Fibroblast of skin of right quadriceps (primary cell): ENCODE measurements around the gene ZMAT3.
"Not testable (repeated sequence)": the region's sequence is repeated elsewhere in the genome, so short reads cannot be mapped to it uniquely, and the experiment has no call there.

ENCODE experiments used
- DNase-seq: peaks from one replicate; pipeline ENCODE4 v3.0.0-alpha.2; 2013

The ZMAT3 gene

DNA sequence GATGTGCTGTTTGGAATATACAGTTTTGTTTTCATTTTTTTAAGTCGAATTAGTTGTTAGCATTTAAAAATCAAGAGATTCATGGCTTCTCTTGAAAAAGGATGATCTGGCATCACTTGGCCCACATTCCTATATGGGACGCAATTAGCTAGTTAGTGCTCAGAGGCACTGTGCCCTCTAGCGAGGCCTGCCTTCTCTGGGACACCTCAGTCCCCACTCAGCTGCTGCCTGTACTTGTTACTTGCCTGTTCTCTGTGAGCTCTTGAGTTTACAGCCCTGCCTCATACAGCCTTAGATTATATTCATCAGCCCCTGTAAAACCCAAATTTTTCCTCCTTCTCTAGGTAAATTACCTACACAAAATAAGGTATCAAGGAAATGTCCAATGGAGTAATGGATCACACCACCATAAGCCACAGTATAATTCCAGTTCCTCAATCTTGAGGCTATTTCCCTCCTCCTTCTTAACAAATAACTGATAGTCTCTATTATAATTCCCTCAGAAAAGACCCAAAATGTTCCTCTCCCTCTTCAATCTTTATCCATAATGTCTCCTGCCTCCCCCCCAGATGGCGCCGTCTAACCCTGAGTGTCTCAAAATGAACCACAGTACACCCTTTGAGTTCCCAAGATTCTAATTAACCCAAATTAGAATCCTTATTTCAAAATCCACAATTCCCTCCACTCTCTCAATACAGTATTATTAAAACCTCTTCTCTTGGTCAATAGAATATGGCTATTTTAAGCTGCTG lies 2.7 kb downstream of the ZMAT3 start:
- peak; percentile 37 for DNase-seq

DNA sequence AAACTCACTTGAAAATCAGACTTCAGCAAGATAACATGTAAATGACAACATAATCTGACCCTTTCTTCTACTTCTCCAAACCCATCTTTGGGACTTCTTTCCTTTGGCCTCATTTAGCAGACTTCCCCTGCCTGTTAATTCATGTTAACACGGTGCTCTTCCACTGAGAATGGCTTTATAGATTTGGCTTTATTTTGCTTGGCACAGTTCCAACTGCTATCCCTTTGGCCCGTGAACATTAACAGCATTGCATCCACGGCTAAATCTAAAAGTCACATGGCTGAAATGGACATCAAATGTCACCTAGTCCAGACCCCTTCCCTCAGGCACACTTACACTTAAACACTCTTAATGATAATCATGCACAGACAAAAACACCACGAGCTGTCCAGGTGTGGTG lies 3.8 kb downstream of the ZMAT3 start:
- no peak for DNase-seq

DNA sequence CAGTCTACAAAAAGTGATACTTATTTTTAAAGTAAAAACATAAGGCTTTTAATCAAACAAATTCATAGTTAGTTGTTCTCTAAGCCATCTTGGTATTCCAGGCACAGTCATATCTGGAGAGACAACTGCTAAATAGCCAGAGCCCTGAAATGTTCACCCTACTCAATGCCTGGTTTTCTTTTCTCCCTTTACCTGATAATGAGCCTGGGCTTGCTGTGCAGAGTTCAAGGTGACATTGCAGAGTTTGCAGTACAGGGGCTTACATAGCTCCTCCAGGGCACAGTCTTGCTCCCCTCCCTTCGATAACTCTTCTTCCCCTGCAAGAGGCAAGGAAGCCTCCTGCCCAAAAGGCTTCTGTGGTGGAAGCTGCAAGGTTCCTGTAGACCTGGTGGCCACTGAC lies 4.3 kb downstream of the ZMAT3 start:
- no peak for DNase-seq

DNA sequence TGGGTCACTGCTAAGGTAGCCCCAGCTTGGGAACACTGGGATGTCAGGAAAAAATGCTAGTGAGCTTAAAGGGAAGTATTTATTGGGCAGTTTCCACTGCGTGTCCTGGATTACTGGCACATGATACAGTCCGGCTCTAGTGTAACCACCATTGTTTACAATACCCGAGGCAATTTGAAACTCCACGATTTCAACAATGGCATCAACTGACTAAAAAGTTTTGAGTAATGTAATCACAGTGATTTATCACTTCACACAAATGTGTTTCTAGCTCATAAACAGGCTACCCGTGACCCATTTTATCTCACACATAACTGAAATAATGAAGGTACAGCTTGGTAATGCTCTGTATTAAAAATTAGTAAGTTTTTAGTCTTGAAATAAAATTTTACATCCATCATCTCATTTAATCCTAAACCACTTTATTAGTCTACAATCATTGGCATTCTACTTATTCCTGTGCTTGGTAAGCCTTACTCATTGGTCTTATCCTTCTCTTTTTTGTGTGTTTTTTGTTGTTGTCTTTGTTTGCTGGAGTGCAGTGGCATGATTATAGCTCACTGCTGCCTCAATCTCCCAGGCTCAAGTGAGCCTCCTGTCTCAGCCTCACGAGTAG lies 7.6 kb downstream of the ZMAT3 start:
- no peak for DNase-seq

DNA sequence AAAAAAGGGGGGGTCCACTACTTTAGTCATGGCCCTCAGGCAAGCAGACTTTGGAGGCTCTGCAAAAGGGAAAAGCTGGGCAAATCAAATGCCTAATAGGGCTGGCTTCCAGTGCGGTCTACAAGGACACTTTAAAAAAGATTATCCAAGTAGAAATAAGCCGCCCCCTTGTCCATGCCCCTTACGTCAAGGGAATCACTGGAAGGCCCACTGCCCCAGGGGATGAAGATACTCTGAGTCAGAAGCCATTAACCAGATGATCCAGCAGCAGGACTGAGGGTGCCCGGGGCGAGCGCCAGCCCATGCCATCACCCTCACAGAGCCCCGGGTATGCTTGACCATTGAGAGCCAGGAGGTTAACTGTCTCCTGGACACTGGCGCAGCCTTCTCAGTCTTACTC lies 15.3 kb downstream of the ZMAT3 start:
- DNase-seq: no peak

DNA sequence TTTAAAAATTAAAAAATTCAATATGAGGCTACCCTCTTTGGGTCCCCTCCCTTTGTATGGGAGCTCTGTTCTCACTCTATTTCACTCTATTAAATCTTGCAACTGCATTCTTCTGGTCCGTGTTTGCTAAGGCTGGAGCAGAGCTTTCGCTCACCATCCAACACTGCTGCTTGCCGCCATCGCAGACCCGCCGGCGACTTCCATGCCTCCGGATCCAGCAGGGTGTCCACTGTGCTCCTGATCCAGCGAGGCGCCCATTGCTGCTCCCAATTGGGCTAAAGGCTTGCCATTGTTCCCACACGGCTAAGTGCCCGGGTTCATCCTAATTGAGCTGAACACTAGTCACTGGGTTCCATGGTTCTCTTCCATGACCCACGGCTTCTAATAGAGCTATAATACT lies 17.0 kb downstream of the ZMAT3 start:
- not testable (repeated sequence) for DNase-seq

DNA sequence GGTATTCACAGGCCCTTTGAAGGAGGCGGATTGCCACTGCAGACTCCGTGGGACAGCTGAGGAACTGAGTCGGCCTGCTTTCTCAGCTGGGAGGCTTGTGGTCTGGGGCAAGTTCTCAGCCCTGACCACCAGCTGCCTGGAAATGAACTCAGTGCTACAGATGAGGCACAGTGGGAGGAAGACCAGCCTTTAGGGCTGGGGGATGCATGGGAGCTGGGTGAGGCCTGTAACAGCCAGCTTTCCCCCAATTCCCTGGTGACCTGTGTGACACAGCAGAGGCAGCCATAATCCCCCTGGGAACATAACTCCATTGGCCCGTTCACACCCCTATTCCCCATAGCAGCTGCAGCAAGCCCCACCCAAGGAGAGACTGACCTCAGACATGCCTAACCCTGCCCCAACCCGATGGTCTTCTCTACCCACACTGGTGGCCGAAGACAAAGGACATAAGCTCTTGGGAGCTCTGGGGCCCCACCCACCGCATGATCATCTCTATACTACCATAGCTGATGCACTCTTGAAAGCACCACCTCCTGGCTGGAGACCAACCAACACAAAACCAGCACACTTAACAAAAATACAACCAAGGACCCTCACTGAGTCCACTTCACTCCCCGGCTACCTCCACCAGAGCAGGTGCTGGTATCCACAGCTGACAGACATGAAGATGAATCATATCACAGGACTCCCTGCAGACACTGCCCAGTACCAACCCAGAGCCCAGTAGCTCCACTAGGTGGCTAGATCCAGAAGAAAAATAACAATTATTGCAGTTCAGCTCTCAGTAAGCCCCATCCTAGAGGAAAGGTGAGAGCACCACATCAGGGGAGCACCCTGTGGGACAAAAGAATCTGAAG lies 24.9 kb downstream of the ZMAT3 start:
- DNase-seq: no peak

DNA sequence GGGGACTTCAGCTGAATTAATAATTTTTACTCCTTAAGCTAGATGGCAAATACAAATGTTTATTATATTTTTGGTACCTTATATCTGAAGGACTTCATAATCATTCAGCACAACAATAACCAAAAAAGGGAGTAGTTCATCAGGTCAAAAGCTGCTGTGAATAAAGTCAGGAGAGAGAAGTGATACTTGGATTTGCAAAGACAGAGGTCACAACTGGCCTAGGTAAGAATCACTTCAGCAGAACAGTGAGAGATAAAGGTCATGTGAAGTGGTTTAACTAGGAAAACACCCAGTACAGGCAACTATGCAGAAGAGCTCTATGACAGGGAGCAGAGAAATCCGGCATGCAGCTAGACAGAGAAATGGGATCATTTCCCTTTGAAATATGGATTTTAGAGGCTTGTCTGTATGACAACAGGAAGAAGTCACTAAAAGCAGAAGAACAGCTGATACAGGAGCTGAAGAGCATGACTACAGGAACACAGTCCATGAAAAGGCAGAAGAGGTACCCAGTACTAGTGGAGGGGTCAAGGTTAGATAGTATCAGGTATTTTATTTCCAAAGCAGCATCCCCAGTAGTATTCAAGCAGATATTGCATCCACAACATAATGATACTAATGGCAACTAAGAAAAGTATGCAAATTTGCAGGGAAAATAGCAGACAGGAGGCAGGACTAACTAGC lies 25.7 kb downstream of the ZMAT3 start:
- no peak for DNase-seq

DNA sequence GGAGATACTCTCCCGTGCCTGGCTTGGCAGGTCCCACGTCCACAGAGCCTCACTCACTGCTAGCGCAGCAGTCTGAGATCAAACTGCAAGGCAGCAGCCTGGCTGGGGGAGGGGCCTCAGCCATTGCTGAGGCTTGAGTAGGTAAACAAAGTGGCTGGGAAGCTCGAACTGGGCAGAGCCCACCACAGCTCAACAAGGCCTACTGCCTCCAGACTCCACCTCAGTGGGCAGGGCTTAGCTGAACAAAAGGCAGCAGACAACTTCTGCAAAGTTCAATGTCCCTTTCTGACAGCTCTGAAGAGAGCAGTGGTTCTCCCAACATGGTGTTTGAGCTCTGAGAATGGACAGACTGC lies 32.7 kb downstream of the ZMAT3 start:
- not testable (repeated sequence) for DNase-seq

DNA sequence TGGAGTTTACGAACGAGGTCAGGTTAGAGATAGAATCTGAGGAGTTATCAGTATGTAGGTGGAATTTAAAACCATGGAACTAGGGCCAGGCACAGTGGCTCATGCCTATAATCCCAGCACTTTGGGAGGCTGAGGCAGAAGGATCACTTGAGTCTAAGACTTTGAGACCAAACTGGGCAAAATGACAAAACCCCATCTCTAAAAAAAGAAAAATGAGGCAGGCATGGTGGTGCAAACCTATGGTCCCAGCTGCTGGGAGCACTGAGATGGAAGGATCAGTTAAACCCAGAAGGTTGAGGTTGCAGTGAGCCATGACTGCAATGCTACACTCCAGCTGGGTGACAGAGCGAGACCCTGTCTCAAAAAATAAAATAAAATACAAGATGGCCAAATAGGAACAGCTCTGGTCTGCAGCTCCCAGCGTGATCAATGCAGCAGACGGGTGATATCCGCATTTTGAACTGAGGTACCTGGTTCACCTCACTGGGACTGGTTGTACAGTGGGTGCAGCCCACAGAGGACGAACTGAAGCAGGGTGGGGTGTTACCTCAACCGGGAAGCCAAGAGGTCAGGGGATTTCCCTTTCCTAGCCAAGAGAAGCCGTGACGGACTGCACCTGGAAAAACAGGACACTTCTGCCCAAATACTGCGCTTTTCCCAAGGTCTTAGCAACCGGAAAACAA lies 33.3 kb downstream of the ZMAT3 start:
- DNase-seq: no peak

DNA sequence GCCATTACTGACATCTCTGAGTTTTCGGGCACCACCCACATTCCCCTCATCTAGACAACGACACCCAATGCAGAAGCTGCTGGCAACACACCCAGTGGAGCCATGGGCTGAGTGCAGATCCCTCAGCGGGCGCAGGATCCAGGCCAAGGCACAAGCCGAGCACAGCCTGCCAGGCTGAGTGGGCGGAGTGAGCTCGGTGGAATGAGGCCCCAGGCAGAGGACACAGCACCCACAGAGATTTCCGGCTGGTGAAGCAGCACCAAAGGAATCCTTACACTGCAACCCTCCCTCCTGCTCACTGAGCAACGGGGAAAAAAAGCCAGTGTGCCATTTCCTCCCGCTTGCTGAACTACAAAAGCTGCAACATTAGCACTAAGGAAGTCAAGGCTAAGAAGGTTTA lies 34.3 kb downstream of the ZMAT3 start:
- peak; percentile 57 for DNase-seq

DNA sequence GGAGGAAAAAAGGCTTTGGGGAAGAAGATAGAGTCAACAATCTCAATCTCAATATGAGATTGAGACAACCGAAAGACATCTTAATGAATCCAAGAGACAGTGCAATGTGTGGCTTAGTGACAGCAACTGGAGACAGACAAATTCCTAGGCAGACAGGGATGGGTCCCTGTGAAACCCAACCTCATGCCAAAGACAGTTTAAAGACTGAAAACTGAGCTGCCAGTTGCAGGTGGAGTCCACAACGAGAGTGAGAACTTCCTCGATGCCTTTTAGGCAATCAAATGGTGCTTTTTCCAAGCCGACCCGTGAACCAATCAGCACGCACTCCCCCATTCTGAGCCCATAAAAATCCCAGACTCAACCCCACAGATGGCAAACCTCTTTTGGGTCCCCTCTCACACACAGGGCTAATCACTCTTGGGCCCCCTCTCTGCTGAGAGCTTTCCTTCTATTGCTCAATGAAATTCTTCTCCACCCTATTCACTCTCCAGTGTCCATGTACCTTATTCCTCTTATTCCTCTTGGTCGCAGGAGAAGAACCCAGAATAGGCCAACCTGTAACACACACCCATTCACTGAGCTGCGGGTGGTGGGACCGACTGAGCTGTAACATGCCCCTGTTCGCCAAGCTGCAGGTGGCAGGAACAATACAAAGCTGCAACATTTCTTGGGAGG lies 34.8 kb downstream of the ZMAT3 start:
- no peak for DNase-seq

DNA sequence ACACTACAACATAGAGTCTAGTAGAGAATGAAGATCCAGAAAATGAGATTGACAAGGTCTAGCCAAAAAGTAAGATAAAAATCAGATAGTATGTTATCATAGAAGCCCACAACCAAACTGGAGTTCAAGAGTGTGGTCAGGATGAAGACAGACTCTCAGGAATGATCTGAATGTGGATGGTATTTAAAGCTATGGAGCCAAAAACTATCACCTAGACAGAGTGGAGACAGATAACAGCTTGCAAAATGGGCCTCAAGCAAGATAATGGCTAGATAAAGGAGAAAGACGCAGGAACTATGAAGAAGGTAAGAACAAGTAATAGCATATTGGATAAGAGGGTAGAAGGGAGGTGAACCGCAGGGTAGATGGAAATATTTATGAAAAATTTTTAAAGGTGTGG lies 35.4 kb downstream of the ZMAT3 start:
- peak; percentile 27 for DNase-seq

DNA sequence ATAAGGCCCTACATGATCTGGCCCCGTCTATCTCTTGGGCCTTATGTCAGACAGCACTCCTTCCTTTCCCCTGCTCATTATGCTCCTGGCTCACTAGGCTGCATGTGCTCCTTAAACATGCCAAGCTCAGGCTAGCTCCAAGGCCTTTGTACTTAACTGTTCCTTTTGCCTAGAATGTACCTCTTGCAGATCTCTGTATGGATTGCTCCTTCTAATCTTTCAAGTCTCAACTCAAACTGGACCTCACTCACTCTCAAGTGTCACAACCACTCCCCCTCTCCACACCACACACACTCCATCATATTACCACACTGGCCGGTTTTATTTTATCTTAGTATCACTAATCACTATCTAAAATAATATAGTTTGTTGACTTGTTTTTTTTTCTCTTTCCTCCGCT lies 36.4 kb downstream of the ZMAT3 start:
- DNase-seq: no peak

DNA sequence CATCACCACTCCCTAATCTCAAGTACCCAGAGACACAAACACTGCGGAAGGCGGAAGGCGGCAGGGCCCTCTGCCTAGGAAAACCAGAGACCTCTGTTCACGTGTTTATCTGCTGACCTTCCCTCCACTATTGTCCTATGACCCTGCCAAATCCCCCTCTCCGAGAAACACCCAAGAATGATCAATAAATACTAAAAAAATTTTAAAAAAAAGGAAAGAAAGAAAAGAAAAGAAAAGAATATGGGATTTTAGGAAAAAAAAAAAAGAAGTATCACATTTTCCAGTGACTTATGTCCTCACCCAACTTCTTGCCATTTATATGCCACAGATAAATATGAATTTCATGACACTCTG lies 38.3 kb downstream of the ZMAT3 start:
- DNase-seq: not testable (repeated sequence)

DNA sequence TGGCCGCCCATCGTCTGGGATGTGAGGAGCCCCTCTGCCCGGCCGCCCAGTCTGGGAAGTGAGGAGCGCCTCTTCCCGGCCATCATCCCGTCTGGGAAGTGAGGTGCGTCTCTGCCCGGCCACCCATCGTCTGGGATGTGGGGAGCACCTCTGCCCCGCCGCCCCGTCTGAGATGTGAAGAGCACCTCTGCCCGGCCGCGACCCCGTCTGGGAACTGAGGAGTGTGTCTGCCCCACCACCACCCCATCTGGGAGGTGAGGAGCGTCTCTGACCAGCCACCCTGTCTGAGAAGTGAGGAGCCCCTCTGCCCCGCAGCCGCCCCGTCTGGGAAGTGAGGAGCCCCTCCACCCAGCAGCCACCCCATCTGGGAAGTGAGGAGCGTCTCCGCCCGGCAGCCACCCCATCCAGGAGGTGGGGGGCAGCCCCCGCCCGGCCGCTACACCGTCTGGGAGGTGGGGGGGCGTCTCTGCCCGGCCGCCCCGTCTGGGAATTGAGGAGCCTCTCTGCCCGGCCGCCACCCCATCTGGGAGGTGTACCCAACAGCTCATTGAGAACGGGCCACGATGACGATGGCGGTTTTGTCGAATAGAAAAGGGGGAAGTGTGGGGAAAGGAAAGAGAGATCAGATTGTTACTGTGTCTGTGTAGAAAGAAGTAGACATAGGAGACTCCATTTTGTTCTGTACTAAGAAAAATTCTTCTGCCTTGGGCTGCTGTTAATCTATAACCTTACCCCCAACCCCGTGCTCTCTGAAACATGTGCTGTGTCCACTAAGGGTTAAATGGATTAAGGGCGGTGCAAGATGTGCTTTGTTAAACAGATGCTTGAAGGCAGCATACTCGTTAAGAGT lies 38.9 kb downstream of the ZMAT3 start:
- DNase-seq: not testable (repeated sequence)

DNA sequence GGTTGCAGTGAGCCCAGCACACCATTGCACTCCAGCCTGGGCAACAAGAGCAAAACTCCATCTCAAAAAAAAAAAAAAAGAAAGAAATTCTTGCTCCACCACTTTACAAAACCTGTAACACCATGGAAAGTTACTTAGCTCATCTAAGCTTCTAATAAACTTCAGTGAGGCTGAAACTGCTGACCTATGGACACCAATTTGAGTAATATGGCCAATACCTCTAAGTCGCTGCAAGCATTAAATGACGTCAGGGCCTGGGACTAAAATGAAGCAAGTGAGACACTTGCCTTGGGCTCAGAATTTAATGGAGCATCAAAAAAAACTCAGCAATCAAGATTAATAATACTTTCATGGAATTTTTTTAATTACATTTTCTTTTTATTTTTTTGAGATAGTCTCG lies 42.5 kb downstream of the ZMAT3 start:
- no peak for DNase-seq

DNA sequence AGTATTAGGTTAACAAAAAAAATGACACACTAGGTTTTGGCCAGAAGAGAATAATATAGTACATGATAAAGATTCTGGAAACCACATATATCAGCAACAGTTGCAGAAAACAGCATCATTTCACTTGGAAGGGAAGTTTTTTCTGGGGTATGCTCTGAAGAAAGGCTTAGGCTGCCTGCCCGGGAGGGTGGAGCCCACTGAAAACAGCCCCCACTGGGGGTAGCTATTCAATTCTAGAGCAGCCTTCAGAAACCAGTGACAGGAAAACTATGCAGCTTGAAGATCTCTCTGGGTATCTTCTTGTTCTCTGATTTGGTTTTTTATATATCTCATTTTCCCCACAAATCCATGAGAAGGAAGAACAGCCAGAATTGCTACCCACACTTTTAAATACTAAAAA lies 43.2 kb downstream of the ZMAT3 start:
- DNase-seq: no peak

DNA sequence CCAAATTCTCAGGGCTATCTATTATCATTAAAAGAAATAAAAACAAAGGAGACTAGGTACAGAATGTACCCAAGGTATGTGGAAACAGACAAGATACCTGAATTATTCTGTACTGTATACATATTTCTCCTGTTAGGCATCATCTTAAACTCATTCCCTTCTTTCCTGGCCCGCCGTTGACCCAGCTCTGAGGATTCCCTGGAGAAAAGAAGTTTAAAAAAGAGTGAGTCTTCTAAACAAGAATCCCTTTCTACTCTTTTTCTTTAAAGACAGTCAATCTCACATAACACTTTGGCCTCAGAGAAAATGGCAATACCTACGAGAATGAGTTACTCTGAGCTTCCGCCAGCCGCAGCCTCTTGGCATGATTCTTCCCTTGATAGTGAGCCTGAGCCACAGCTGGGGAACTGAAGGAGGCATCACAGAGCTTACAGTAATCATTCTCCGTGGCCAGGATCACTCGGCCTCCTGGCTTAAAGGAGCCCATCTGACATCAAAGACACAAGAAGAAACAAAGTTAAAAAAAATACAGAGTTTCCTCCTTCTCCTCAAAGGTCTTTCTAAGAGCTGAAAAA lies 44.2 kb downstream of the ZMAT3 start:
- DNase-seq: peak; percentile 12

DNA sequence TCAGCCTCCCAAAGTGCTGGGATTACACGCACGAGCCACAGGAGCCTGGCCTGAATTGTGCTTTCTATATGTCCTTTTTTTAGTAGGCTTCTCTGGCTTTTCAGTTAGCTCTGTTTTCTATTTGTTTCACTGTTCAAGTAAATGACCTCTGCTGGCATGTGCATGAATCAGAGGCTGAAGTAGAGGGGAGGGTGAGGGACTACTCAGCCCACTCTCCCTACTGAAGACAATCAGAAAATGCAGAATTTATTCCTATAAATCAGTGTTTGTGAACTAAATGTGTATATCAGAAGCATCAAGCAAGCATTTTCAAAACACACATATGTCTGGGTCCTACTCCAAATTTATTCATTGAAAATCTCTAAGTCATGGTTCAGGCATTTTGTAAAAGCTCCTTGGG lies 45.0 kb downstream of the ZMAT3 start:
- DNase-seq: peak; percentile 23
